K562 (cell line): ENCODE results near the gene DNAJB2. TPM values are rescaled to one million over a fixed set of nuclear protein-coding genes. Genes with fewer than 3 reads are reported as not detected.

Source experiments
- CBX8 ChIP-seq: fragments of 200-600 bp; sonication (generic); IDR thresholded peaks from 2 replicates; pipeline ENCODE4 v1.6.1; 2012; ENCODE audit warnings: borderline replicate concordance, mixed run types, low read depth, mild to moderate bottlenecking, moderate library complexity, mixed read lengths, low read length, control low read depth, inconsistent platforms; ENCODE audit not compliant: poor library complexity, severe bottlenecking; ENCODE audit errors: extremely low read depth
- CREM ChIP-seq: IDR thresholded peaks from 2 replicates; pipeline ENCODE4 v1.6.1; 2014; ENCODE audit warnings: antibody characterized with exemption, low read depth
- CTBP1 ChIP-seq: fragments of 450-650 bp; IDR thresholded peaks from 2 replicates; pipeline ENCODE4 v1.6.1; 2016; ENCODE audit warnings: borderline replicate concordance
- GATA2 ChIP-seq: sonication (generic); formaldehyde crosslinking; IDR thresholded peaks from 2 replicates; pipeline ENCODE4 v1.4.0; 2020; ENCODE audit warnings: mild to moderate bottlenecking, missing genetic modification reagents
- GATAD2A ChIP-seq: fragments of 450-650 bp; IDR thresholded peaks from 2 replicates; pipeline ENCODE4 v1.6.1; 2017
- HNRNPH1 ChIP-seq: fragments of 200-400 bp; formaldehyde crosslinking; optimal IDR thresholded peaks from 2 replicates; pipeline ENCODE3; 2017; ENCODE audit warnings: low read depth, mild to moderate bottlenecking, low read length, moderate library complexity
- HNRNPL ChIP-seq: fragments of 200-400 bp; formaldehyde crosslinking; IDR thresholded peaks from 2 replicates; pipeline ENCODE4 v1.6.1; 2017; ENCODE audit warnings: low read depth, mild to moderate bottlenecking, low read length
- HSF4 ChIP-seq: fragments of 250-450 bp; sonication (Bioruptor Pico); IDR thresholded peaks from 2 replicates; pipeline ENCODE4 v2.1.2; 2022; ENCODE audit warnings: mild to moderate bottlenecking, moderate library complexity, borderline replicate concordance
- MTA3 ChIP-seq: fragments of 450-650 bp; formaldehyde crosslinking; IDR thresholded peaks from 2 replicates; pipeline ENCODE4 v1.6.1; 2017; ENCODE audit warnings: mild to moderate bottlenecking, borderline replicate concordance
- PML ChIP-seq: IDR thresholded peaks from 2 replicates; pipeline ENCODE4 v1.6.1; 2012; ENCODE audit warnings: low read length, inconsistent platforms
- PRPF4 ChIP-seq: fragments of 200-400 bp; formaldehyde crosslinking; IDR thresholded peaks from one replicate; pipeline ENCODE4 v1.6.1; 2017; ENCODE audit warnings: low read length, low read depth, mild to moderate bottlenecking; ENCODE audit not compliant: insufficient read depth, poor library complexity, severe bottlenecking
- RBM17 ChIP-seq: fragments of 200-400 bp; formaldehyde crosslinking; IDR thresholded peaks from 2 replicates; pipeline ENCODE4 v1.6.1; 2017; ENCODE audit warnings: low read depth, mild to moderate bottlenecking, low read length, borderline replicate concordance
- RBM39 ChIP-seq: fragments of 200-400 bp; formaldehyde crosslinking; optimal IDR thresholded peaks from 2 replicates; pipeline ENCODE3; 2018; ENCODE audit warnings: low read depth, low read length
- SMARCE1 ChIP-seq: fragments of 450-650 bp; IDR thresholded peaks from 2 replicates; pipeline ENCODE4 v1.7.1; 2016; ENCODE audit warnings: mild to moderate bottlenecking
- TFE3 ChIP-seq: fragments of 450-650 bp; formaldehyde crosslinking; IDR thresholded peaks from 2 replicates; pipeline ENCODE4 v1.4.0; 2020; ENCODE audit warnings: mild to moderate bottlenecking, mixed read lengths
- TRIM24 ChIP-seq, 2 experiments: fragments of 450-650 bp; IDR thresholded peaks; 2 replicates each; pipeline ENCODE4 v1.6.1; 2016
- U2AF1 ChIP-seq: fragments of 200-400 bp; formaldehyde crosslinking; optimal IDR thresholded peaks from 2 replicates; pipeline ENCODE3; 2017; ENCODE audit warnings: mild to moderate bottlenecking, low read depth, low read length, moderate library complexity
- ZBED1 ChIP-seq: IDR thresholded peaks from 2 replicates; pipeline ENCODE4 v1.6.1; 2014
- ZBTB43 ChIP-seq: sonication (generic); formaldehyde crosslinking; IDR thresholded peaks from 2 replicates; pipeline ENCODE4 v1.8.0; 2023; ENCODE audit warnings: mild to moderate bottlenecking, missing genetic modification reagents
- ZNF133 ChIP-seq: fragments of 250-450 bp; sonication (Bioruptor Pico); IDR thresholded peaks from 2 replicates; pipeline ENCODE4 v1.4.0; 2020; ENCODE audit warnings: mild to moderate bottlenecking
- ZNF143 ChIP-seq: sonication (generic); formaldehyde crosslinking; IDR thresholded peaks from 2 replicates; pipeline ENCODE4 v1.9.0; 2022; ENCODE audit warnings: mild to moderate bottlenecking, missing genetic modification reagents
- ZNF79 ChIP-seq: fragments of 250-450 bp; sonication (Bioruptor Pico); IDR thresholded peaks from 2 replicates; pipeline ENCODE4 v1.4.0; 2020; ENCODE audit warnings: low read depth, mild to moderate bottlenecking, moderate library complexity
- polyA plus RNA-seq, 8 experiments: library from polyadenylated mRNA; depleted of rRNA in 4 of 8; stranded (reverse) in 5 of 8; unstranded in 3 of 8; fragments of >200 nt; fragmentation: Nextera tagmentation in 2 of 8; fragmentation: Illumina TruSeq in 1 of 8; extraction: Ambion mirVana in 2 of 8; extraction: Trizol in 1 of 8; gene quantifications; 2 replicates each; pipeline versions ENCODE4 v1.2.1 to v1.2.3, GENCODE V29; 2011 to 2014; ENCODE audit warnings: inconsistent platforms in 1 of 8, missing spikeins in 1 of 8
- total RNA-seq, 7 experiments: library from RNA; depleted of rRNA in 6 of 7; stranded (reverse); fragments of >200 nt in 6 of 7; fragmentation: Illumina TruSeq in 2 of 7; extraction: Trizol in 2 of 7; gene quantifications; 2 replicates each; pipeline versions ENCODE4 v1.2.1 to v1.2.3, GENCODE V29; 2011 to 2021; ENCODE audit warnings: low replicate concordance in 1 of 7
- TF ChIP-seq, protein P1 (sequence below): IDR thresholded peaks from 2 replicates; pipeline ENCODE4 v1.6.1; 2016; ENCODE audit warnings: missing genetic modification characterization, missing compliant biosample characterization
- TF ChIP-seq, protein P2 (sequence below): sonication (generic); formaldehyde crosslinking; IDR thresholded peaks from 2 replicates; pipeline ENCODE4 v1.8.1; 2023; ENCODE audit warnings: mild to moderate bottlenecking, missing genetic modification reagents, moderate library complexity

The DNAJB2 gene
- total and polyA plus RNA-seq, 9 of the 15 experiments (the other 6 are each of a cell fraction or from before 2014, with no cell fraction given), result 0.08 to 3.0 (median 2.2) TPM; not detected in 1

- TF ChIP-seq, protein P1, sequence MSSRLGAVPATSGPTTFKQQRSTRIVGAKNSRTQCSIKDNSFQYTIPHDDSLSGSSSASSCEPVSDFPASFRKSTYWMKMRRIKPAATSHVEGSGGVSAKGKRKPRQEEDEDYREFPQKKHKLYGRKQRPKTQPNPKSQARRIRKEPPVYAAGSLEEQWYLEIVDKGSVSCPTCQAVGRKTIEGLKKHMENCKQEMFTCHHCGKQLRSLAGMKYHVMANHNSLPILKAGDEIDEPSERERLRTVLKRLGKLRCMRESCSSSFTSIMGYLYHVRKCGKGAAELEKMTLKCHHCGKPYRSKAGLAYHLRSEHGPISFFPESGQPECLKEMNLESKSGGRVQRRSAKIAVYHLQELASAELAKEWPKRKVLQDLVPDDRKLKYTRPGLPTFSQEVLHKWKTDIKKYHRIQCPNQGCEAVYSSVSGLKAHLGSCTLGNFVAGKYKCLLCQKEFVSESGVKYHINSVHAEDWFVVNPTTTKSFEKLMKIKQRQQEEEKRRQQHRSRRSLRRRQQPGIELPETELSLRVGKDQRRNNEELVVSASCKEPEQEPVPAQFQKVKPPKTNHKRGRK (tag), result no peak
- TF ChIP-seq CTBP1 (peak; percentile 80; the same call in 1 of the 2 replicates), SMARCE1 (peak; percentile 89), RBM39 (no peak), PRPF4 (no peak), ZBTB43 (CRISPR knock-in tag) (no peak), GATAD2A (0 out of 2 replicates have a peak, but pooled peaks have one; percentile 43), ZNF133 (CRISPR knock-in tag) (no peak), HSF4 (CRISPR knock-in tag) (no peak), GATA2 (peak; percentile 98), HNRNPH1 (no peak), PML (peak; percentile 96), TRIM24 (IDR thresholded peaks at IDR 0.05) (peak; percentile 88 to 90), CBX8 (no peak), HNRNPL (no peak), MTA3 (peak; percentile 95), ZBED1 (peak; percentile 76; the same call in 1 of the 2 replicates), RBM17 (no peak), TFE3 (no peak), ZNF79 (CRISPR knock-in tag) (0 out of 2 replicates have a peak, but pooled peaks have one; percentile 5), ZNF143 (peak; percentile 79), CREM (peak; percentile 98), U2AF1 (no peak)
- TF ChIP-seq, protein P2, sequence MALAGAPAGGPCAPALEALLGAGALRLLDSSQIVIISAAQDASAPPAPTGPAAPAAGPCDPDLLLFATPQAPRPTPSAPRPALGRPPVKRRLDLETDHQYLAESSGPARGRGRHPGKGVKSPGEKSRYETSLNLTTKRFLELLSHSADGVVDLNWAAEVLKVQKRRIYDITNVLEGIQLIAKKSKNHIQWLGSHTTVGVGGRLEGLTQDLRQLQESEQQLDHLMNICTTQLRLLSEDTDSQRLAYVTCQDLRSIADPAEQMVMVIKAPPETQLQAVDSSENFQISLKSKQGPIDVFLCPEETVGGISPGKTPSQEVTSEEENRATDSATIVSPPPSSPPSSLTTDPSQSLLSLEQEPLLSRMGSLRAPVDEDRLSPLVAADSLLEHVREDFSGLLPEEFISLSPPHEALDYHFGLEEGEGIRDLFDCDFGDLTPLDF (CRISPR knock-in tag), result peak; percentile 81
These were observed at the start of gene DNAJB2 (continued) for GRCh38 chr2:219279151-219279915.
